ENCODE data around the gene ERG. TPM values are rescaled to one million over a fixed set of nuclear protein-coding genes. Genes with fewer than 3 reads are reported as not detected.

Gene ERG
- total and polyA plus RNA-seq, 4 donors = 4.8 to 19.6 (median 7.6) TPM

DNA sequence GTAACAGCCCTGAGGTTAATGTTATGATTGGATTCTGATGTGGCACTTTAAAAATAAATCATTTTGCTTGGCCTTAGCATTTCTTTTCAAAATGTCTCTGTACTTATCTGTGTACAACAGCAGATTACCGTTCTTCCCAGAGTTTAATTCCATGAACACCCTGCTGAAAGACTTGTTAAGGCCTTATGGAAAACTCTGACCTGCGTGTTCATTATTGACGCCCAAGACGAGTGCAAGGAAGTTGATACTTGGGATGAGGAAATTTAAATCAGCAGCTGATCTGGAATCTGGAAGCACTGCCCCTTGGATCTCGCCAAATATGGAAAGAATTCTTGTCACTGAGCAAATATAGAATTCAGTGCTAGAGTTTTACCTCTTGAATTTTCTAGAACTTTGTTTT is 6.7 kb downstream of the ERG start:
- Histone ChIP-seq H3K27me3 (ENCODE audit: control insufficient read depth, insufficient read depth, low read length) (no peaks in the 10 kb centered on the region), H3K27ac (ENCODE audit: low read depth, low read length) (no peak overlapping the region), H3K9me3 (ENCODE audit: control insufficient read depth, insufficient read depth, low read length) (no peaks in the 10 kb centered on the region), H3K36me3 (ENCODE audit: control insufficient read depth, insufficient read depth, low read length) (no peaks in the 10 kb centered on the region), H3K4me3 (ENCODE audit: low read depth, low read length) (no peak overlapping the region), H3K4me1 (ENCODE audit: control insufficient read depth, insufficient read depth, low read length) (no peaks in the 10 kb centered on the region)
- WGBS (ENCODE audit: insufficient coverage) = 73% methylated on average over 3 of the region's 5 CpGs
- no peak for DNase-seq (ENCODE audit: low read depth in 4 of 6, low spot score in 6 of 6)

DNA sequence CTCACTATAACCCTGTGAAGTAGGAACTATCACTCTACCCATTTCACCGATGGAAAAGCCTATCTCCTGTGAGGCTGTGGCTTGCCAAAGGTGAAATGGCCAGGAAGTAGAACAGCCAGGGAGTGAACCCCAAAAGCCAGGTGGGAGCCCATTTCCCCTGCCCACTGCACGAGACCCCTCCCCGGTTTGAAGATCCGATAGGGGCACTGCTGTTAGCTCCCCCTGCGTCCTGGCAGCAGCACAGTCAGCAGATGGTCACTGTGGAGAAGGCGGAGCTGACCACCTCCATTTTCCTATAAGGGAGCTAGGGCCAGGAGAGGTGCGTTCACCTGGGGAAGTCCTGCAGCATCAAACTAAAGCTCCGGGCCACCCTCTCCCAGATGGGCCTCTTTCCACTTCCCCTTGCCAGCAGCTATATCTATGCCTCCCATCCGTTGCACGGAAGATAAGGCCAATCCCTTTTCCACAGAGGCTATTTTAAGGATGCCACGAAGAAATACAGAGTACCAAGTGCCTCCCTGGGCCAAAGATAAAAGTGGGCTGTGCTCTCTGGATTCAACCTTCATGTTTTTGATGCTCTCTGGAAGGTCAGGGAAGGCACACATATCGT is 7.8 kb downstream of the ERG start:
- WGBS (ENCODE audit: insufficient coverage) = 85% methylated on average over 12 of the region's 12 CpGs
- Histone ChIP-seq H3K27ac (ENCODE audit: low read depth, low read length) (peak overlapping the region; percentile 22), H3K4me1 (ENCODE audit: control insufficient read depth, insufficient read depth, low read length) (no peaks in the 10 kb centered on the region), H3K36me3 (ENCODE audit: control insufficient read depth, insufficient read depth, low read length) (no peaks in the 10 kb centered on the region), H3K4me3 (ENCODE audit: low read depth, low read length) (no peak overlapping the region), H3K9me3 (ENCODE audit: control insufficient read depth, insufficient read depth, low read length) (no peaks in the 10 kb centered on the region), H3K27me3 (ENCODE audit: control insufficient read depth, insufficient read depth, low read length) (no peaks in the 10 kb centered on the region)
- no peak for DNase-seq (ENCODE audit: low read depth in 4 of 6, low spot score in 6 of 6)

DNA sequence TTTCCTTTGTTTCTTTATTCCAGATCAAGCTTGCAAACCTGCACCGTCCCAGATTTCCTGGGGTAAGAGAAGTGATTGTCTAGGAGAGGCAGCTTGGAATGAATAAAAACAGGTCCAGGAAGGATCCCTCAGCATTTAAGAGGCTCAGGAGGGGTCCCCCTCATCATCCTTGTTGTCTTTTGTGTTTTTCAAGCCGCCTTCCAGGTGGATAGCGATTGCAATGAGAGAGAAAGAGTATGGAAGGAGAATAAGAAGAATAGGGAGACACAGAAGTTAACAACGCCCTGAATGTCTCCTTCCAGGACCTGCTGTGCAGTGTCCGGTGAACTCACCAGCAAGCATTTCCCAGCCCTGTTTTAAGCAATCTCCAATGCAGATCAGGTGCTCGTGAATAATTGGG is 8.5 kb downstream of the ERG start:
- H3K4me3 ChIP-seq (ENCODE audit: low read depth, low read length) = no peak overlapping the region
- H3K36me3 ChIP-seq (ENCODE audit: control insufficient read depth, insufficient read depth, low read length) = no peaks in the 10 kb centered on the region
- DNase-seq (ENCODE audit: low read depth in 4 of 6, low spot score in 6 of 6) = no peak
- no peaks in the 10 kb centered on the region for H3K27me3 ChIP-seq (ENCODE audit: control insufficient read depth, insufficient read depth, low read length)
- H3K27ac ChIP-seq (ENCODE audit: low read depth, low read length) = no peak overlapping the region
- WGBS (ENCODE audit: insufficient coverage) = 53% methylated on average over 3 of the region's 6 CpGs
- no peaks in the 10 kb centered on the region for H3K4me1 ChIP-seq (ENCODE audit: control insufficient read depth, insufficient read depth, low read length)
- H3K9me3 ChIP-seq (ENCODE audit: control insufficient read depth, insufficient read depth, low read length) = no peaks in the 10 kb centered on the region

DNA sequence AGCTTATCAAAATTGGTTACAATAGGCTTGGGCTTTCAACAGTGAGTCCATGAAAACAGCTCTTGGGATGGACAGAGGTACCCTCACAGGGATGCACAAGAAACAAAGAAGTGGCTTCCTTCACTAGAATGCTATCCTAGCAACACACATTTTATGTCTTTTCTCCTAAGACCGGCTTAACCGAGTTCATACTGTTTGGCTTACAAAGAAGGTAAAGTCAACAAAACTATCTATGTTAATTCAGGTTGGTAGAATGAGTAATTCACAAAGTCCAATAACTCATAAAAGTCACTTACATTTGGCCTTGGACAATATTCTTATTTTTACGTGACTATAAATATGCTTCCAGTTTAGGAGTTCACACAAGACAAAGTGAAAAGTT is 9.0 kb downstream of the ERG start:
- no peak for DNase-seq (ENCODE audit: low read depth in 4 of 6, low spot score in 6 of 6)
- WGBS (ENCODE audit: insufficient coverage) = no CpG with 5 or more reads among the region's 3 CpGs
- Histone ChIP-seq H3K27me3 (ENCODE audit: control insufficient read depth, insufficient read depth, low read length) (no peaks in the 10 kb centered on the region), H3K9me3 (ENCODE audit: control insufficient read depth, insufficient read depth, low read length) (no peaks in the 10 kb centered on the region), H3K4me1 (ENCODE audit: control insufficient read depth, insufficient read depth, low read length) (no peaks in the 10 kb centered on the region), H3K36me3 (ENCODE audit: control insufficient read depth, insufficient read depth, low read length) (no peaks in the 10 kb centered on the region), H3K4me3 (ENCODE audit: low read depth, low read length) (no peak overlapping the region), H3K27ac (ENCODE audit: low read depth, low read length) (no peak overlapping the region)

DNA sequence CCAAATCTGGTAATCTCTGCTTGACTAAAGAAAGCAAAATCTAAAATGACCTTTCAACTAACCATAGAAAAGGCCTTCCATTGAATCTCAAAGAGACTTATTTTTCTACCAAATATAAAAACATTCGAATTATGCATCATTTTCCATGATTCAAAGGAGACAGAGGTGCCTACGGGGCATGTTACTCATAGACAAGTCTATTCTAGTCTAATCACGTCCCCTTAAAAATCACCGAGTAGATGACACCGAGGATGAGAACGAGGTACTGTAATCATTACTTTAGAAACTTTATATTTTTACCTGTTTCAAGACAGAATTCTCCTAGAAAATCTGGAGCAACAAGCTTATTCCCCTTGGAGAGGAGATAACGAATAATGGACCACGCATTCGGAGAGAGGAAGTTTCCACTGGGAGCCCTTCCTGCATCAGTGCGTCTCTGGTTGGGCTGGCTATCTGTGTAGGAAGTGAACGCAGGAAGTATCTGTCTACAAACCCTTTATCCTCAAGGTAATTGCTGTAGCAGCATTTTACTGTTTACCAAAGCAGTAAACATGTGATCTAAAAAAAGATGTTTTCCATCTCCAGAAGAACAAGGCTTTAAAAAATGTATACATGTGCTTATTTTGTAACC is 9.5 kb downstream of the ERG start:
- Histone ChIP-seq H3K9me3 (ENCODE audit: control insufficient read depth, insufficient read depth, low read length) (no peaks in the 10 kb centered on the region), H3K36me3 (ENCODE audit: control insufficient read depth, insufficient read depth, low read length) (no peaks in the 10 kb centered on the region), H3K4me1 (ENCODE audit: control insufficient read depth, insufficient read depth, low read length) (no peaks in the 10 kb centered on the region), H3K27me3 (ENCODE audit: control insufficient read depth, insufficient read depth, low read length) (no peaks in the 10 kb centered on the region), H3K4me3 (ENCODE audit: low read depth, low read length) (no peak overlapping the region), H3K27ac (ENCODE audit: low read depth, low read length) (no peak overlapping the region)
- 71% methylated on average over 6 of the region's 11 CpGs for WGBS (ENCODE audit: insufficient coverage)
- DNase-seq (ENCODE audit: low read depth in 4 of 6, low spot score in 6 of 6) = peak in 1 of 6 donors; percentile 37

DNA sequence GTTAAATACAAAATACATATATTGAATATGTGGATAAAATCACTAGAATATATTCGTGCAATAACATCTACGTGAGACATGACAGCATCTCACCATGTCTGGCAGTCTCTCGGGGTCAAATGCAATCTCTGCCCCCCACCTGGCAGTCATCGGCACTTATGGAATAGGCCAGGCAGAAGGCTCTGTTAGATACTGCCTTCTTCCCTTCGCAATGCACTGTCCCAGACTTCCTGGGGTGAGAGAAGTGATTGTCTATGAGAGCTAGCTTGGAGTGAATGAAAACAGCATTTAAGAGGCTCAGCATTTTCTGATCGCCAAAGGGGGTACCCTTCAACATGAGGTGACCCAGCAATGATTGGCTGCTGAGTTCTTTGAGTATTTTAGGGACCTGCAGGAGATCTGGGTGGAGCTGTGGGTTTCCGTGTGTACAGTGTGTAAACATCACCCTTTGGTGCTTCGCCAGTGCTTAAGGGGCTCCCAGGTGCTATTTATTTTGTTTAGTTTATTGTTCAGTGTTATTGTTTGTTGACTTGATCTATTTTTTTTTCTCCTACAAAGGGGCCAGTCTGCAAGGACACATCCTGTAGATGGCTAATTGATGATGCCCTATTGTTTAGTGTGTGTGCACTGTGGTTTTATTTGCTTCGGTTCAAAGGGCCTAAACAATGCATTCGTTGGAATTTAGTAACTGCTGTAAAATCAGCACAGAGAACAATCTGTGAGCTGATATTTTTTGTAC is 10.2 kb downstream of the ERG start:
- H3K4me3 ChIP-seq (ENCODE audit: low read depth, low read length) = no peak overlapping the region
- DNase-seq (ENCODE audit: low read depth in 4 of 6, low spot score in 6 of 6) = peak in 1 of 6 donors; percentile 28
- no peaks in the 10 kb centered on the region for H3K36me3 ChIP-seq (ENCODE audit: control insufficient read depth, insufficient read depth, low read length)
- H3K9me3 ChIP-seq (ENCODE audit: control insufficient read depth, insufficient read depth, low read length) = no peaks in the 10 kb centered on the region
- H3K27me3 ChIP-seq (ENCODE audit: control insufficient read depth, insufficient read depth, low read length) = no peaks in the 10 kb centered on the region
- WGBS (ENCODE audit: insufficient coverage) = 48% methylated on average over 8 of the region's 10 CpGs
- H3K4me1 ChIP-seq (ENCODE audit: control insufficient read depth, insufficient read depth, low read length) = no peaks in the 10 kb centered on the region
- no peak overlapping the region for H3K27ac ChIP-seq (ENCODE audit: low read depth, low read length)

DNA sequence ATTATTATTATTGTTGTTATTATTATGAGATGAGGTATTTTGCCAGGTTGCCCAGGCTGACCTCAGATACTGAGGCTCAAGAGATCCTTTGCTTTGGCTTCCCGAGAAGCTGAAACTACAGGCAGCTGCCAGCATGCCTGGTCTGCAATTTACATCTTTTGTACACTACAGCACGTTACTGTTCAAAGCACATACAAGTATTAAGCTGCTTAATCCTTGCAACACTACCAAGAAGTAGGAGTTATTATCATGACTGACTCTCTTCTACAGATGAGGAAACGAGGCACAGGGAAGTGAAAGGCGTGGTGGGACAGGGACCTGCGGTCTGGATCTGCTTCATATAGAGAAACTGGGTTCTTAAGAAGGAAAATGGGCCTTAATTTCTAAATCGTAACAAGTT is 11.6 kb downstream of the ERG start:
- Histone ChIP-seq H3K9me3 (ENCODE audit: control insufficient read depth, insufficient read depth, low read length) (no peaks in the 10 kb centered on the region), H3K4me3 (ENCODE audit: low read depth, low read length) (no peak overlapping the region), H3K36me3 (ENCODE audit: control insufficient read depth, insufficient read depth, low read length) (no peaks in the 10 kb centered on the region), H3K4me1 (ENCODE audit: control insufficient read depth, insufficient read depth, low read length) (no peaks in the 10 kb centered on the region), H3K27me3 (ENCODE audit: control insufficient read depth, insufficient read depth, low read length) (no peaks in the 10 kb centered on the region), H3K27ac (ENCODE audit: low read depth, low read length) (no peak overlapping the region)
- WGBS (ENCODE audit: insufficient coverage) = 80% methylated on average over 1 of the region's 6 CpGs
- DNase-seq (ENCODE audit: low read depth in 4 of 6, low spot score in 6 of 6) = no peak

DNA sequence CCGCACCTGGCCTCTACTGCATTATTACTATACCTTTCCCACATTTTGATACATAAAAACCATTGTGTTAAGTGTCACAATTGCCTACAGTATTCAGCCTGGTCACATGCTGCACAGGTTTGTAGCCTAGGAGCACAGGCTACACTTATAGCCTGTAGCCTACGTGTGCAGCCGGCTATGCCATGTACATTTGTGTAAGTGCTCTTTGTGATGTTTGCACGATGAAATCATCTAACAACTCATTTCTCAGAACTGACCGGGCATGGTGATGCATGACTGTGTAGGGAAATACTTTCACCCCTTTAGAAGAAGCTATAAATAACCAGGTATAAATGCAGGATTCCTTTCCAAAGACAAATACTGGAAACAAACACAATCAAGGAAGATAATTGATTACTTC is 12.1 kb downstream of the ERG start:
- no peaks in the 10 kb centered on the region for H3K36me3 ChIP-seq (ENCODE audit: control insufficient read depth, insufficient read depth, low read length)
- no peak overlapping the region for H3K27ac ChIP-seq (ENCODE audit: low read depth, low read length)
- H3K9me3 ChIP-seq (ENCODE audit: control insufficient read depth, insufficient read depth, low read length) = no peaks in the 10 kb centered on the region
- H3K4me1 ChIP-seq (ENCODE audit: control insufficient read depth, insufficient read depth, low read length) = no peaks in the 10 kb centered on the region
- DNase-seq (ENCODE audit: low read depth in 4 of 6, low spot score in 6 of 6) = no peak
- no peak overlapping the region for H3K4me3 ChIP-seq (ENCODE audit: low read depth, low read length)
- WGBS (ENCODE audit: insufficient coverage) = 100% methylated on average over 1 of the region's 5 CpGs
- H3K27me3 ChIP-seq (ENCODE audit: control insufficient read depth, insufficient read depth, low read length) = no peaks in the 10 kb centered on the region

DNA sequence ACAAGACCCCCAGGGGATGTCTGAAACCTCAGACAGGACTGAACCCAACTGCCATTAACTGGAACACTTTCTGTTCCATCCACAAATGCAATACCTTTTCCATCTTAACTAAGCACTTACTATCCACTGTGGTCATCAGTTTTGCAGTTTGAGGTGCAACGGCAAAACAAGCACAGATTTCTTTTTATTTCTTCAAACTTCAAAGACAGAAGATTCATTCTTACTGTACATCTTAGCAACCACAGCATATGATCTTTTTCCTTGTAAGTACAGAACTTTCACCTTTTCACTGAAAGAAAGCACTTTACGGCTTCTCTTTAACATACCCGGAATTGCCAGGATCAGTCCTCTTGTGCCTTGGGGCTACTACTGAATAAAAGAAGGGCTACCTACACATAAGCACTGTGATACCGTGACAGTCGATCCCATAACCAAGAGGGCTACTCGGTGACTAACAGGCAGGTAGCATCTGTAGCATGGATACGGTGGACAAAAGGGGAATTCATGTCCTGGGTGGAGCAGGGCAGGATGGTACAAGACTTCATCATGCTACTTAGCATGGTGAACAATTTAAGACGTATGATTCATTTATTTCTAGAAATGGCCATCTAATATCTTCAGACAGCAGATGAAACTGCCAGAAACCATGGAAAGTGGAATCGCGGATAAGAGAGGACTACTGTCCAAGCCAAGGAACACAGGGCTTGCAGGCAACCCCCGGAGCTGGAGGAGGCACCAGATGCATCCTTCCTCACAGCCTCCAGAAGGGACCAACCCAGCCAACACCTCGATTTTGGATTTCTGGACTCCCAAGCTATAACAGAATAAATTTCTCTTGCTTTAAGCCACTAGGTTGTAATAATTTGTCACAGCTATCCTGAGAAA is 18.4 kb downstream of the ERG start:
- H3K36me3 ChIP-seq (ENCODE audit: control insufficient read depth, insufficient read depth, low read length) = no peaks in the 10 kb centered on the region
- 93% methylated on average over 9 of the region's 12 CpGs for WGBS (ENCODE audit: insufficient coverage)
- H3K27ac ChIP-seq (ENCODE audit: low read depth, low read length) = no peak overlapping the region
- DNase-seq (ENCODE audit: low read depth in 4 of 6, low spot score in 6 of 6) = no peak
- H3K4me1 ChIP-seq (ENCODE audit: control insufficient read depth, insufficient read depth, low read length) = peaks cover 3% of the 10 kb centered on the region
- no peak overlapping the region for H3K4me3 ChIP-seq (ENCODE audit: low read depth, low read length)
- no peaks in the 10 kb centered on the region for H3K27me3 ChIP-seq (ENCODE audit: control insufficient read depth, insufficient read depth, low read length)
- H3K9me3 ChIP-seq (ENCODE audit: control insufficient read depth, insufficient read depth, low read length) = no peaks in the 10 kb centered on the region

All from spinal cord (tissue), 10 donors.